Measurements from ENCODE around the gene RELB.
"Not testable (repeated sequence)": the region's sequence is repeated elsewhere in the genome, so short reads cannot be mapped to it uniquely, and the experiment has no call there.

RELB gene

DNA sequence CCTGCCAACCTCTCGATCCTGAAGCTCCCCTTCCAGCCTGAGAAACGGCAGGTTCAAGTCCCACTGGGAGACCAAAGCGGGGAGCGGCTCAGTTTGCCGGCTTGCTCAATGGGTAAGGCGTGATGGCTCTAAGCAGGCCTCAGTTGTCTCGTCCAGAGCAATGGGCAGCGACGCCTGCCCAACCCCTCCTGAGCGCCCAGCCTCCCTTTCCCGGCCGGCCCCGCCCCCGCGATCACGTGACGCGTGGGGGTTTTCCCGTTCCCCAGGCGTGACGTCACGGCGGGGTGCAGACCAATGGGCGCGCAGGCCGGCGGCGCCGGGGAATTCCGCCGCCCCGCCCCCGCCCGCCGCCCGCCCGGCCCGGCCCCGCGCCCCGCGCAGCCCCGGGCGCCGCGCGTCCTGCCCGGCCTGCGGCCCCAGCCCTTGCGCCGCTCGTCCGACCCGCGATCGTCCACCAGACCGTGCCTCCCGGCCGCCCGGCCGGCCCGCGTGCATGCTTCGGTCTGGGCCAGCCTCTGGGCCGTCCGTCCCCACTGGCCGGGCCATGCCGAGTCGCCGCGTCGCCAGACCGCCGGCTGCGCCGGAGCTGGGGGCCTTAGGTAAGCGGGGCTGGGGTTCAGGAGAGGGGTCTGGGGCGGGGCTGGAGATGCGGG lies at the start of gene RELB:
TSS of gene RELB (plus strand) at position 378 of the 653 bp plus-strand sequence. CDS start at position 494, 116 bp downstream.
- DNase-seq = no peak

GRCh38 chr19:44954278-44954648 lies 47.0 kb upstream of the RELB start:
- DNase-seq = no peak

DNA sequence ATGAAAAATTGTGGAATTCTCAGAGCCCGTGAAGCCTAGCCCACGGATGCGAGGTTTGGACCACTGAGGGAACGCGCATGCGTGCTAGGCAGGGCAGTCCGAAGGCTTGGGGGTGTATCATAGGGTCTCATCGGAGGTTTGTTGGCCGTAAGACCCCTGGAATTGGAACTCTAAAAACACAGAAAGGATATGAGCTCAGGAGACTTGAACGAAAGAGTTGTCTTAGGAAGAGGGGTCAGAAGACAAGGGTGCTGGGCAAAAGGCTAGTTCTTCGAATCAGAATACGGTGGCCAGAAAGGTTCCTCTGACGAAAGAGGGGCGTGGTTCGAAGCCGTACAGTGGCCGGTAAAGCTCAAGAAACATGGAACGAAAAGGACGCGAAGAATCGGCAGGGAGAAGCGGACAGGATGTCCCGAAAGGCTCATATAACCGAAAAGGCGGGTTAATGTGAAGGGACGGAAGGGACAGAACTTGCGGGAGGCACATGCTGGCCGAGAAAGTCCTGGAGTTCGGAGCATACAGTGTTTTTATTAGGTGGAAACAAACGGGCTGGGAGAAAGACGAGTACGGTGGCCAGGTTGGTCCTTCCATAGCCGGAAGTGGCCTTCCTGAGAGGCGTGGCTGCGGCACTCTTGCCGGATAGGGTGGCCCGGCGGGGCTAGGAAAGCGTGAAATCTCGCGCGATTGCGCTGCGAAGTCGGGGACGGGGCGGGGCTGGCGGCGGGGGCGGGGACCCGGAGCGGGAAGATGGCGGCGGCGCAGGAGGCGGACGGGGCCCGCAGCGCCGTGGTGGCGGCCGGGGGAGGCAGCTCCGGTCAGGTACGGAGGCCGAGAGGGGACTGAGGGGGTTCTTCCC lies 46.4 kb upstream of the RELB start, which contains the start of gene CLPTM1:
TSS of gene CLPTM1 (plus strand) at position 732 of the 856 bp plus-strand sequence. CDS start at position 748, 16 bp downstream.
- DNase-seq = peak; percentile 79

- DNase-seq = no peak
Measured at GRCh38 chr19:44955505-44956439, 45.5 kb upstream of the RELB start.

DNA sequence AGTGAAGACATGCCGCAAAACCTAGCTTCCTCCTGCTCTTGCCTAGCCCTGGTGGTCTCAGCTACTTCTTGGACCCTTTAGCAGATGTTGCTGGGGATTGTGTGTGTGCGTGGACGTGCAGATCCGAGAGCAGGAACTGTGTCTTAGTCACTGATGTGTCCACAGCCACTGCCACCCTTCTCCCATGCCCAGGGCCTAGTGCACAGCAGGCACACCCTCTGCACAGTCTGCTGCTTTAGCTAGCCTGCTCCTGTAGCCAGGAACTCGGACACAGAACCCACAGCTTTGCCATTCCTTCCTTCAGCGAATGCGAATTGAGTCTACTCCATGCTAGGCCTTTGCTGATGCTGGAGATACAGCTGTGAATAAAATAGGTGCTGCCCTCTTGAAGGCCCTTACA lies 43.7 kb upstream of the RELB start:
- no peak for DNase-seq

GRCh38 chr19:44958090-44958489 lies 43.2 kb upstream of the RELB start:
- no peak for DNase-seq

GRCh38 chr19:44959691-44960090 lies 41.6 kb upstream of the RELB start:
- no peak for DNase-seq

GRCh38 chr19:44960906-44961728 lies 40.1 kb upstream of the RELB start:
- DNase-seq = no peak

DNA sequence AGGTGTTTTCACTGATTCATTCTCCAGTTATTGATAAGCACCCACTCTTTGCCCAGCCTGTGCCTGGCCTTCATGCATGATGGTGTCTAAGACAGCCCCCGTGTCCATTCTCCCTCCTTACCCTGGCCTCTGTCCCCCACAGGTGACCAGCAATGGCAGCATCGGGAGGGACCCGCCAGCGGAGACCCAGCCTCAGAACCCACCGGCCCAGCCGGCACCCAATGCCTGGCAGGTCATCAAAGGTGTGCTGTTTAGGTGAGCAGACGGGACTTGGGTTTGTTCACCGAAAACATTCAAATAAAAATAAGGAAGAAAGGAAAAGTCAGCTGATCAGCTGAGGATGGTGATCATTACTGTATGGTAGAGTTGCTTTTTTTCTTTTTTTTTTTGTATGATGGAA lies 39.4 kb upstream of the RELB start:
- DNase-seq = no peak

- DNase-seq = no peak
Measured at GRCh38 chr19:44968118-44968517, 33.1 kb upstream of the RELB start.

DNA sequence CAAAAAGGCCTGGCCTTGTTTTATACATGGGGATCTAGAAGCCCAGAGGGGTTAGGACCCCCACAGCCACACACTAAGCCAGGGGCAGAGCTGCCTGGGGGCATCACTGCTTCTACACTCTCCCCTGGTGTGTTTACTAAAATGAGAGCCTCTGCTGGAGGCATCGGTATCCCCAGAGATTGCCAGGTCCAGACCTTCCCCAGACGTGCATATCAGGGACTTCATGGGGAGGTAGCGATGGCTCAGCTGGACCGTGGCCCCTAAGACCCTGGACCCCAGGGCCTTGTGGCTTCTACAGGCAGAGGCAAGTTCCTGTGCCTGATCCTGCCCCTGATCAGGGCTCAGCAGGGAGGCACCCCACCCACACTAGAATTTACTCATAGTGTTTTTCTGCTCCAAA lies 32.6 kb upstream of the RELB start:
- no peak for DNase-seq

GRCh38 chr19:44969437-44969836 lies 31.8 kb upstream of the RELB start:
- no peak for DNase-seq

- DNase-seq = not testable (repeated sequence)
Measured at GRCh38 chr19:44971451-44971850, 29.8 kb upstream of the RELB start.

GRCh38 chr19:44972802-44973201 lies 28.5 kb upstream of the RELB start:
- DNase-seq = no peak

GRCh38 chr19:44973982-44974735 lies 27.1 kb upstream of the RELB start:
- no peak for DNase-seq

GRCh38 chr19:44974857-44975256 lies 26.4 kb upstream of the RELB start:
- DNase-seq = no peak

- no peak for DNase-seq
Measured at GRCh38 chr19:44975444-44975843, 25.8 kb upstream of the RELB start.

GRCh38 chr19:44984005-44984404 lies 17.3 kb upstream of the RELB start:
- DNase-seq = no peak

DNA sequence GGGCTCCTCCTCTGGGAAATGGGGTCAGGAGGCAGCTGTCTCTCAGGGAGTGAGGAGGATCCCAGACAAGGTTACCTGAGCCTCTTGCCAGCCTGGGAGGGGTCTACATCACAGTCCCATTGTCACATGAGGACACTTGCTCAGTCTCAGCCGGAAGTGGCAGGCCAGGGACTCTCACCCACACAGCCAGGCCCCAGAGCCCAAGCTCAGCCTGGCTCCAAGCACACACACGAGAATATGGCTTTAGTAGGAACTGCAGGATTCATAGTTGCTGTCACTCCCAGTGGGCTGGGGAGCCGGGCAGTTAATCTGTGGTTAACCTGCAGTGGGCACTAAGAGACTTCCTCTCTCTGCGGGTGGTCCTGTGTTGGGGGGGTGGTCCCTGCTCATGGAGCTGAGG lies 15.8 kb upstream of the RELB start:
- no peak for DNase-seq

DNA sequence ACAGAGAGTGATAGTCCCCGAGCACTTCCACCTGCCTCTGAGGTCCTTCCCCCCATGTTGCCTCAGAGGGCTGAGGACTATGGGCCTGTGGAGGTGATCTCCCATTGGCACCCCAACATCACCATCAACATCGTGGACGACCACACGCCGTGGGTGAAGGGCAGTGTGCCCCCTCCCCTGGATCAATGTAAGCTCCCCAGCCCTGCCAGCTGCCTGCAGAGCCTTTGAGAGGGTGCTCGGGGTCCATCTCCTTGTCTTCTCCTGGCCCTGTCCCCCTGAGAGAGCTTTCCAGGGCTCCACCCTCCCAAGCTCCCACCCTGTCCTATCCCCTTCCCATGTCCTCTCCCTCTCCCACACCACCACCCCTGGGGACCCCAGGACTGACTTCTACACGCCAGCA lies 14.9 kb upstream of the RELB start:
- no peak for DNase-seq

DNA sequence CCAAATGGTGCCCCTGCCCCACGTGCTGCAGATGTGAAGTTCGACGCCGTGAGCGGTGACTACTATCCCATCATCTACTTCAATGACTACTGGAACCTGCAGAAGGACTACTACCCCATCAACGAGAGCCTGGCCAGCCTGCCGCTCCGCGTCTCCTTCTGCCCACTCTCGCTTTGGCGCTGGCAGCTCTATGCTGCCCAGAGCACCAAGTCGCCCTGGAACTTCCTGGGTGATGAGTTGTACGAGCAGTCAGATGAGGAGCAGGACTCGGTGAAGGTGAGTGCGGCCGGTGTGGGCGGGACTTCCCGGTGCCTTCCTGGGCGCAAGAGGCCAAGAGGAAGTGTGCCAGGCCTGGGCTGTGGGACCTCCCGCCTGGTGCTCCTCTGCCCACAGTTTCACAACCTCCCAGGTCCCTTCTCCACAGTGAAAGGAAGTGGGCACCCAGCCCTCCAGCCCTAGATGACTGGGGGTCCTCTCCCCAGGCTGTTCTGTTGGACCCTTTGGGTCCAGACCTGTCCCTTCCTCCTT lies 14.1 kb upstream of the RELB start:
- DNase-seq = no peak
